Vagina (tissue), 2 donors: ENCODE results near the gene TMEM273. TPM values are rescaled to one million over a fixed set of nuclear protein-coding genes. Genes with fewer than 3 reads are reported as not detected.

Source experiments
- DNase-seq, 2 donors: peaks; one replicate each; pipeline ENCODE4 v3.0.0-alpha.2; 2017; ENCODE audit errors: extremely low spot score in 2 of 2
- H3K27ac ChIP-seq: fragments of 200-600 bp; sonication (generic); one replicate; pipeline ENCODE4 v1.5.1; 2019
- H3K27me3 ChIP-seq: fragments of 200-600 bp; sonication (generic); one replicate; pipeline ENCODE4 v1.5.1; 2019
- H3K36me3 ChIP-seq, 2 donors: fragments of 200-600 bp; sonication (generic); one replicate each; pipeline ENCODE4 v1.5.1; 2017 to 2019
- H3K4me1 ChIP-seq: fragments of 200-600 bp; sonication (generic); one replicate; pipeline ENCODE4 v1.5.1; 2019
- H3K4me3 ChIP-seq, 2 donors: fragments of 200-600 bp; sonication (generic); 1 replicate in 1 of 2; 2 replicates in 1 of 2; pipeline ENCODE4 v1.5.1; 2016 to 2019
- H3K9me3 ChIP-seq: fragments of 200-600 bp; sonication (generic); one replicate; pipeline ENCODE4 v1.5.1; 2019
- CTCF ChIP-seq, 3 experiments: fragments of 450-650 bp in 2 of 3; fragments of 200-600 bp in 1 of 3; sonication (generic) in 1 of 3; IDR thresholded peaks; one replicate each; pipeline ENCODE4 v1.5.1; 2017 to 2019; ENCODE audit warnings: antibody characterized with exemption in 3 of 3, mild to moderate bottlenecking in 2 of 3, moderate library complexity in 2 of 3
- POLR2A ChIP-seq, 2 donors: fragments of 450-650 bp; IDR thresholded peaks; one replicate each; pipeline ENCODE4 v1.6.1; 2017; ENCODE audit warnings: antibody characterized with exemption in 2 of 2, mild to moderate bottlenecking in 2 of 2, moderate library complexity in 2 of 2
- POLR2AphosphoS5 ChIP-seq, 2 donors: sonication (generic); formaldehyde crosslinking; IDR thresholded peaks; one replicate each; pipeline ENCODE4 v1.9.0; 2017; ENCODE audit warnings: antibody characterized with exemption in 2 of 2, mild to moderate bottlenecking in 2 of 2, low read depth in 1 of 2; ENCODE audit not compliant: insufficient read depth in 1 of 2
- intact Hi-C: fragments of 100-400 bp; cut with DNase I; formaldehyde crosslinking; loops from one replicate; pipeline ENCODE4 v1.15.1; 2023
- total RNA-seq: library from RNA; depleted of rRNA; stranded (reverse); fragments of >200 nt; gene quantifications from one replicate; pipeline ENCODE4 v1.2.3, GENCODE V29; 2016

The TMEM273 gene
- total RNA-seq, 1 donor from 2014 or later, result 17.9 TPM

GRCh38 chr10:49108656-49109055 is 79.5 kb downstream of the TMEM273 start:
- TF ChIP-seq POLR2A (IDR thresholded peaks at IDR 0.05) (no peak), POLR2AphosphoS5 (IDR thresholded peaks at IDR 0.05; ENCODE audit: insufficient read depth in 1 of 2, low read depth in 1 of 2) (no peak), CTCF (IDR thresholded peaks at IDR 0.05) (no peak)
- Histone ChIP-seq H3K9me3 (no peaks in the 10 kb centered on the region), H3K27ac (no peak overlapping the region), H3K36me3 (no peaks in the 10 kb centered on the region), H3K4me1 (peaks cover 72% of the 10 kb centered on the region), H3K4me3 (no peak overlapping the region), H3K27me3 (no peaks in the 10 kb centered on the region)
- peak in 1 of 2 donors; percentile 74 for DNase-seq
- intact Hi-C loops, result no loop called here

- Histone ChIP-seq H3K36me3 (no peaks in the 10 kb centered on the region), H3K4me3 (no peak overlapping the region), H3K27me3 (no peaks in the 10 kb centered on the region), H3K9me3 (no peaks in the 10 kb centered on the region), H3K27ac (no peak overlapping the region), H3K4me1 (peaks cover 65% of the 10 kb centered on the region)
- intact Hi-C loops, result no loop called here
- TF ChIP-seq POLR2A (IDR thresholded peaks at IDR 0.05), result no peak
- TF ChIP-seq POLR2AphosphoS5 (IDR thresholded peaks at IDR 0.05; ENCODE audit: insufficient read depth in 1 of 2, low read depth in 1 of 2), result no peak
- TF ChIP-seq CTCF (IDR thresholded peaks at IDR 0.05), result no peak
- peak in 1 of 2 donors; percentile 62 for DNase-seq
These were observed 80.3 kb downstream of the TMEM273 start for GRCh38 chr10:49107887-49108267.

GRCh38 chr10:49107111-49107886 is 80.9 kb downstream of the TMEM273 start:
- H3K9me3 ChIP-seq, result no peaks in the 10 kb centered on the region
- peaks cover 59% of the 10 kb centered on the region for H3K4me1 ChIP-seq
- intact Hi-C loops, result no loop called here
- TF ChIP-seq POLR2AphosphoS5 (IDR thresholded peaks at IDR 0.05; ENCODE audit: insufficient read depth in 1 of 2, low read depth in 1 of 2) (no peak), POLR2A (IDR thresholded peaks at IDR 0.05) (no peak), CTCF (IDR thresholded peaks at IDR 0.05) (no peak)
- H3K27me3 ChIP-seq, result no peaks in the 10 kb centered on the region
- DNase-seq, result peak in 1 of 2 donors; percentile 80
- H3K36me3 ChIP-seq, result no peaks in the 10 kb centered on the region
- H3K27ac ChIP-seq, result no peak overlapping the region
- no peak overlapping the region for H3K4me3 ChIP-seq

- Histone ChIP-seq H3K4me3 (no peak overlapping the region), H3K27ac (no peak overlapping the region), H3K9me3 (no peaks in the 10 kb centered on the region), H3K27me3 (no peaks in the 10 kb centered on the region), H3K36me3 (no peaks in the 10 kb centered on the region), H3K4me1 (peaks cover 51% of the 10 kb centered on the region)
- intact Hi-C loops, result no loop called here
- DNase-seq, result peak in 1 of 2 donors; percentile 85
- TF ChIP-seq POLR2AphosphoS5 (IDR thresholded peaks at IDR 0.05; ENCODE audit: insufficient read depth in 1 of 2, low read depth in 1 of 2), result no peak
- no peak for TF ChIP-seq CTCF (IDR thresholded peaks at IDR 0.05)
- TF ChIP-seq POLR2A (IDR thresholded peaks at IDR 0.05), result no peak
These were observed 81.7 kb downstream of the TMEM273 start for GRCh38 chr10:49106451-49106850.

- intact Hi-C loops, result no loop called here
- no peaks in the 10 kb centered on the region for H3K9me3 ChIP-seq
- no peak for DNase-seq
- no peaks in the 10 kb centered on the region for H3K36me3 ChIP-seq
- H3K27me3 ChIP-seq, result no peaks in the 10 kb centered on the region
- no peak overlapping the region for H3K27ac ChIP-seq
- no peak overlapping the region for H3K4me3 ChIP-seq
- H3K4me1 ChIP-seq, result peaks cover 37% of the 10 kb centered on the region
- TF ChIP-seq POLR2AphosphoS5 (IDR thresholded peaks at IDR 0.05; ENCODE audit: insufficient read depth in 1 of 2, low read depth in 1 of 2), result no peak
- no peak for TF ChIP-seq CTCF (IDR thresholded peaks at IDR 0.05)
- no peak for TF ChIP-seq POLR2A (IDR thresholded peaks at IDR 0.05)
These were observed 83.1 kb downstream of the TMEM273 start for GRCh38 chr10:49105076-49105475.
